ENCODE results near the gene SBK1.
A peak's percentile ranks its signal among the peaks of the same experiment; 100 is the strongest.

- TF ChIP-seq CTCF (IDR thresholded peaks at IDR 0.05) (peak; percentile 35 to 65 (median 56)), POLR2A (IDR thresholded peaks at IDR 0.05) (no peak), EP300 (IDR thresholded peaks at IDR 0.05) (no peak)
Measured at GRCh38 chr16:28321700-28322411, 29.5 kb downstream of the SBK1 start.

Measured in upper lobe of left lung (tissue), 4 donors.